Neutrophil (primary cell): Measurements from ENCODE around the gene C1QB.

ENCODE experiments used
- H3K27ac ChIP-seq: fragments of 200-600 bp; sonication (generic); 2 replicates; pipeline ENCODE4 v1.5.1; 2016; ENCODE audit warnings: mild to moderate bottlenecking, moderate library complexity
- H3K27me3 ChIP-seq: fragments of 200-600 bp; sonication (generic); 2 replicates; pipeline ENCODE4 v1.6.0; 2016; ENCODE audit warnings: mild to moderate bottlenecking
- H3K36me3 ChIP-seq: fragments of 200-600 bp; sonication (generic); 2 replicates; pipeline ENCODE4 v1.5.1; 2017
- H3K4me1 ChIP-seq, 2 experiments: fragments of 200-600 bp in 1 of 2; sonication (generic) in 1 of 2; 1 replicate in 1 of 2; 2 replicates in 1 of 2; pipeline versions ENCODE4 v1.5.1 to v1.6.1; 2013 to 2016; ENCODE audit warnings: low read depth in 1 of 2, low read length in 1 of 2, mild to moderate bottlenecking in 1 of 2, moderate library complexity in 1 of 2; ENCODE audit not compliant: control insufficient read depth in 1 of 2, insufficient read depth in 1 of 2
- H3K4me3 ChIP-seq, 2 experiments: fragments of 200-600 bp in 1 of 2; sonication (generic) in 1 of 2; 1 replicate in 1 of 2; 2 replicates in 1 of 2; pipeline ENCODE4 v1.5.1; 2013 to 2016; ENCODE audit warnings: low read depth in 1 of 2, low read length in 1 of 2, mild to moderate bottlenecking in 1 of 2, moderate library complexity in 1 of 2
- H3K9me3 ChIP-seq: fragments of 200-600 bp; sonication (generic); 2 replicates; pipeline ENCODE4 v1.5.1; 2016
- CTCF ChIP-seq: fragments of 200-600 bp; sonication (generic); IDR thresholded peaks from 2 replicates; pipeline ENCODE4 v1.5.1; 2016; ENCODE audit warnings: antibody characterized with exemption

C1QB gene

GRCh38 chr1:22654692-22655091 is 1.7 kb downstream of the C1QB start:
- Histone ChIP-seq H3K27me3 (no peaks in the 10 kb centered on the region), H3K36me3 (no peaks in the 10 kb centered on the region), H3K4me3 (no peak overlapping the region), H3K4me1 (no peaks in the 10 kb centered on the region), H3K9me3 (no peaks in the 10 kb centered on the region), H3K27ac (no peak overlapping the region)
- no peak for TF ChIP-seq CTCF

- TF ChIP-seq CTCF = no peak
- no peaks in the 10 kb centered on the region for H3K9me3 ChIP-seq
- H3K4me3 ChIP-seq = no peak overlapping the region
- H3K27ac ChIP-seq = no peak overlapping the region
- H3K4me1 ChIP-seq = no peaks in the 10 kb centered on the region
- H3K36me3 ChIP-seq = no peaks in the 10 kb centered on the region
- no peaks in the 10 kb centered on the region for H3K27me3 ChIP-seq
Measured at GRCh38 chr1:22658385-22659163, 5.5 kb downstream of the C1QB start.

- H3K4me1 ChIP-seq = no peaks in the 10 kb centered on the region
Measured at GRCh38 chr1:22660716-22661241, 7.7 kb downstream of the C1QB start.

GRCh38 chr1:22661880-22662279 is 8.8 kb downstream of the C1QB start:
- no peaks in the 10 kb centered on the region for H3K36me3 ChIP-seq
- H3K27me3 ChIP-seq = no peaks in the 10 kb centered on the region
- no peak for TF ChIP-seq CTCF
- H3K4me1 ChIP-seq = no peaks in the 10 kb centered on the region
- H3K27ac ChIP-seq = no peak overlapping the region
- H3K9me3 ChIP-seq = no peaks in the 10 kb centered on the region
- no peak overlapping the region for H3K4me3 ChIP-seq

More at GRCh38 chr1:22660716-22661241, 7.7 kb downstream of the C1QB start:
- H3K27me3 ChIP-seq = no peaks in the 10 kb centered on the region
- H3K27ac ChIP-seq = no peak overlapping the region
- no peaks in the 10 kb centered on the region for H3K36me3 ChIP-seq
- no peak overlapping the region for H3K4me3 ChIP-seq
- TF ChIP-seq CTCF = no peak
- H3K9me3 ChIP-seq = no peaks in the 10 kb centered on the region

GRCh38 chr1:22662318-22662717 is 9.3 kb downstream of the C1QB start:
- Histone ChIP-seq H3K4me3 (no peak overlapping the region), H3K27me3 (no peaks in the 10 kb centered on the region), H3K36me3 (no peaks in the 10 kb centered on the region), H3K4me1 (no peaks in the 10 kb centered on the region), H3K27ac (no peak overlapping the region), H3K9me3 (no peaks in the 10 kb centered on the region)
- TF ChIP-seq CTCF = no peak
